GM21528 (cell line): Measurements from ENCODE around the gene NLRC3.

Source experiments
- ATAC-seq: cut with Tn5 transposase; IDR thresholded peaks from one replicate; pipeline ENCODE4 v1.9.1; 2021; ENCODE audit warnings: mild to moderate bottlenecking, moderate library complexity; ENCODE audit not compliant: unreplicated experiment, low FRiP score

The NLRC3 gene

GRCh38 chr16:3580251-3580651, 3.0 kb upstream of the NLRC3 start:
- no peak for ATAC-seq

GRCh38 chr16:3579776-3580175, 2.6 kb upstream of the NLRC3 start:
- ATAC-seq = no peak

- ATAC-seq = peak; percentile 50
Observed at GRCh38 chr16:3578610-3579551, 1.7 kb upstream of the NLRC3 start.

GRCh38 chr16:3578121-3578520, 918 bp upstream of the NLRC3 start:
- ATAC-seq = no peak

- no peak for ATAC-seq
Observed at GRCh38 chr16:3576211-3576610, 992 bp downstream of the NLRC3 start.

GRCh38 chr16:3575491-3575890, 1.7 kb downstream of the NLRC3 start:
- ATAC-seq = no peak

- ATAC-seq = no peak
Observed at GRCh38 chr16:3574195-3574594, 3.0 kb downstream of the NLRC3 start.

- no peak for ATAC-seq
Observed at GRCh38 chr16:3573146-3573815, 3.9 kb downstream of the NLRC3 start.

- ATAC-seq = no peak
Observed at GRCh38 chr16:3570420-3571062, 6.7 kb downstream of the NLRC3 start.

GRCh38 chr16:3569851-3570250, 7.4 kb downstream of the NLRC3 start:
- no peak for ATAC-seq

GRCh38 chr16:3566990-3567389, 10.2 kb downstream of the NLRC3 start:
- no peak for ATAC-seq

GRCh38 chr16:3564889-3565141, 12.4 kb downstream of the NLRC3 start:
- no peak for ATAC-seq

- ATAC-seq = no peak
Observed at GRCh38 chr16:3564130-3564888, 12.9 kb downstream of the NLRC3 start.

GRCh38 chr16:3562914-3563480, 14.2 kb downstream of the NLRC3 start:
- no peak for ATAC-seq

- ATAC-seq = no peak
Observed at GRCh38 chr16:3561626-3562025, 15.6 kb downstream of the NLRC3 start.

- ATAC-seq = no peak
Observed at GRCh38 chr16:3554351-3554928, 22.8 kb downstream of the NLRC3 start.

GRCh38 chr16:3553138-3553923, 23.9 kb downstream of the NLRC3 start:
- ATAC-seq = no peak

- no peak for ATAC-seq
Observed at GRCh38 chr16:3550851-3551847, 26.1 kb downstream of the NLRC3 start.
